ENCODE measurements around the gene ARFIP1. TPM values are rescaled to one million over a fixed set of nuclear protein-coding genes. Genes with fewer than 3 reads are reported as not detected.

ARFIP1 gene
- total RNA-seq, 1 donor from 2014 or later: 11.6 TPM

- peak overlapping the region; percentile 79 to 81 for H3K4me3 ChIP-seq
- intact Hi-C loops (cut with DNase I): loop anchor here (1.0 to 10.0 kb wide), 4 partner anchors 243 to 1680 kb away; partner anchors contain the start of genes FBXW7, GATB and RPS3A
- peak overlapping the region; percentile 68 to 88 for H3K27ac ChIP-seq
- DNase-seq (ENCODE audit: low spot score in 2 of 2): no peak
- no peak for TF ChIP-seq CTCF (IDR thresholded peaks at IDR 0.05)
- peaks cover 0 to 6% of the 10 kb centered on the region in 2 donors for H3K4me1 ChIP-seq
- H3K9me3 ChIP-seq: no peaks in the 10 kb centered on the region
- H3K27me3 ChIP-seq: no peaks in the 10 kb centered on the region
- H3K36me3 ChIP-seq: no peaks in the 10 kb centered on the region
Observed at GRCh38 chr4:152778656-152779512, 870 bp upstream of the ARFIP1 start.

GRCh38 chr4:152780267-152780778 lies 569 bp downstream of the ARFIP1 start:
- TF ChIP-seq CTCF (IDR thresholded peaks at IDR 0.05): no peak
- Histone ChIP-seq H3K4me1 (peaks cover 0 to 6% of the 10 kb centered on the region in 2 donors), H3K36me3 (no peaks in the 10 kb centered on the region), H3K9me3 (no peaks in the 10 kb centered on the region), H3K4me3 (peak overlapping the region; percentile 79 to 81), H3K27me3 (no peaks in the 10 kb centered on the region), H3K27ac (peak overlapping the region; percentile 84 to 88)
- intact Hi-C loops (cut with DNase I): loop anchor here (5.0 to 10.0 kb wide), 4 partner anchors 304 to 1772 kb away; partner anchors contain the start of gene PLRG1
- DNase-seq (ENCODE audit: low spot score in 2 of 2): no peak

- DNase-seq (ENCODE audit: low spot score in 2 of 2): no peak
- H3K27ac ChIP-seq: no peak overlapping the region
Observed at GRCh38 chr4:152784490-152785350, 5.0 kb downstream of the ARFIP1 start.

GRCh38 chr4:152785639-152786615 lies 6.2 kb downstream of the ARFIP1 start:
- no peak overlapping the region for H3K27ac ChIP-seq
- TF ChIP-seq CTCF (IDR thresholded peaks at IDR 0.05): no peak
- peaks cover 0 to 4% of the 10 kb centered on the region in 2 donors for H3K4me1 ChIP-seq
- H3K36me3 ChIP-seq: no peaks in the 10 kb centered on the region
- DNase-seq (ENCODE audit: low spot score in 2 of 2): no peak
- no peaks in the 10 kb centered on the region for H3K27me3 ChIP-seq
- H3K4me3 ChIP-seq: no peak overlapping the region
- H3K9me3 ChIP-seq: no peaks in the 10 kb centered on the region
- intact Hi-C loops (cut with DNase I): loop anchor here (10.0 kb wide), 3 partner anchors 299 to 869 kb away; no protein-coding TSS in a partner anchor

More at GRCh38 chr4:152784490-152785350, 5.0 kb downstream of the ARFIP1 start:
- TF ChIP-seq CTCF (IDR thresholded peaks at IDR 0.05): peak in 1 of 3 experiments; percentile 3
- intact Hi-C loops (cut with DNase I): loop anchor here (5.0 to 10.0 kb wide), 4 partner anchors 300 to 1768 kb away; partner anchors contain the start of gene PLRG1
- Histone ChIP-seq H3K4me1 (peaks cover 0 to 6% of the 10 kb centered on the region in 2 donors), H3K36me3 (no peaks in the 10 kb centered on the region), H3K27me3 (no peaks in the 10 kb centered on the region), H3K4me3 (no peak overlapping the region), H3K9me3 (no peaks in the 10 kb centered on the region)
